Kidney epithelial cell (primary cell): Measurements from ENCODE around the gene TNPO3. TPM values are rescaled to one million over a fixed set of nuclear protein-coding genes. Genes with fewer than 3 reads are reported as not detected.

Experiments used
- DNase-seq: peaks from one replicate; pipeline ENCODE4 v3.0.0-alpha.2; 2010; ENCODE audit warnings: low read depth
- H3K27me3 ChIP-seq: 2 replicates; pipeline ENCODE4 v1.6.0; 2011; ENCODE audit warnings: low read length; ENCODE audit not compliant: control insufficient read depth, insufficient read depth
- H3K36me3 ChIP-seq: 2 replicates; pipeline ENCODE4 v1.5.1; 2011; ENCODE audit warnings: low read length; ENCODE audit not compliant: control insufficient read depth, insufficient read depth
- H3K4me3 ChIP-seq: 2 replicates; pipeline ENCODE4 v1.5.1; 2011; ENCODE audit warnings: low read depth, mild to moderate bottlenecking, control low read depth, low read length
- CTCF ChIP-seq: IDR thresholded peaks from 2 replicates; pipeline ENCODE4 v1.5.1; 2011; ENCODE audit warnings: mild to moderate bottlenecking, moderate library complexity, low read length, control low read depth, inconsistent platforms; ENCODE audit not compliant: insufficient read depth, poor library complexity, severe bottlenecking
- total RNA-seq: library from RNA; depleted of rRNA; stranded (reverse); fragments of >200 nt; gene quantifications from 2 replicates; pipeline ENCODE4 v1.2.3, GENCODE V29; 2015

Gene TNPO3
- total RNA-seq, 1 donor from 2014 or later: 50.8 TPM

GRCh38 chr7:128940494-128941322 lies 114.2 kb downstream of the TNPO3 start:
- no peak for DNase-seq
- Histone ChIP-seq H3K27me3 (no peaks in the 10 kb centered on the region), H3K36me3 (no peaks in the 10 kb centered on the region), H3K4me3 (no peak overlapping the region)
- TF ChIP-seq CTCF: no peak

- no peaks in the 10 kb centered on the region for H3K36me3 ChIP-seq
- no peaks in the 10 kb centered on the region for H3K27me3 ChIP-seq
- no peak overlapping the region for H3K4me3 ChIP-seq
- DNase-seq: no peak
- TF ChIP-seq CTCF: no peak
Measured at GRCh38 chr7:128939861-128940410, 115.0 kb downstream of the TNPO3 start.

- no peaks in the 10 kb centered on the region for H3K36me3 ChIP-seq
- H3K4me3 ChIP-seq: no peak overlapping the region
- no peak for TF ChIP-seq CTCF
- DNase-seq: no peak
- no peaks in the 10 kb centered on the region for H3K27me3 ChIP-seq
Measured at GRCh38 chr7:128939075-128939860, 115.6 kb downstream of the TNPO3 start.

- no peaks in the 10 kb centered on the region for H3K27me3 ChIP-seq
- H3K36me3 ChIP-seq: no peaks in the 10 kb centered on the region
- no peak for DNase-seq
- no peak for TF ChIP-seq CTCF
- H3K4me3 ChIP-seq: peak overlapping the region; percentile 64
Measured at GRCh38 chr7:128938544-128939074, 116.3 kb downstream of the TNPO3 start.

- no peak for DNase-seq
Measured at GRCh38 chr7:128937647-128938543, 117.0 kb downstream of the TNPO3 start, which contains the start of gene IRF5. IRF5 (plus strand) TSS chr7:128937927; CDS start chr7:128942082, 4,155 bp downstream.

More at GRCh38 chr7:128937647-128938543, 117.0 kb downstream of the TNPO3 start, which contains the start of gene IRF5:
- no peak for TF ChIP-seq CTCF
- Histone ChIP-seq H3K36me3 (no peaks in the 10 kb centered on the region), H3K27me3 (no peaks in the 10 kb centered on the region), H3K4me3 (peak within 1 kb of the TSS; percentile 64)
